H9 (cell line): ENCODE data around the gene ZNF335. TPM values are rescaled to one million over a fixed set of nuclear protein-coding genes. Genes with fewer than 3 reads are reported as not detected.

Source experiments
- DNase-seq: peaks from one replicate; pipeline ENCODE4 v3.0.0-alpha.2; 2017
- H2AFZ ChIP-seq: one replicate; pipeline ENCODE4 v1.6.1; 2013; ENCODE audit warnings: mild to moderate bottlenecking, low read length, control low read depth, moderate library complexity
- H2AK5ac ChIP-seq: 2 replicates; pipeline ENCODE4 v1.6.1; 2013; ENCODE audit warnings: low read length, control low read depth, mixed read lengths; ENCODE audit not compliant: insufficient read length
- H2BK120ac ChIP-seq: one replicate; pipeline ENCODE4 v1.6.1; 2013; ENCODE audit warnings: low read depth, mild to moderate bottlenecking, low read length, control low read depth, inconsistent platforms; ENCODE audit not compliant: poor library complexity, severe bottlenecking
- H2BK12ac ChIP-seq: 2 replicates; pipeline ENCODE4 v1.6.1; 2013; ENCODE audit warnings: low read length, control low read depth, mixed read lengths, low read depth; ENCODE audit not compliant: insufficient read length
- H2BK15ac ChIP-seq: 2 replicates; pipeline ENCODE4 v1.6.1; 2013; ENCODE audit warnings: low read depth, low read length, control low read depth
- H2BK20ac ChIP-seq: one replicate; pipeline ENCODE4 v1.6.1; 2013; ENCODE audit warnings: low read depth, mild to moderate bottlenecking, low read length, control low read depth, inconsistent platforms; ENCODE audit not compliant: poor library complexity, severe bottlenecking
- H2BK5ac ChIP-seq: 2 replicates; pipeline ENCODE4 v1.6.1; 2013; ENCODE audit warnings: low read length, control low read depth, mixed read lengths; ENCODE audit not compliant: insufficient read length
- H3K14ac ChIP-seq: 2 replicates; pipeline ENCODE4 v1.6.1; 2013; ENCODE audit warnings: low read length, control low read depth; ENCODE audit not compliant: insufficient read depth
- H3K18ac ChIP-seq: 2 replicates; pipeline ENCODE4 v1.6.1; 2013; ENCODE audit warnings: low read depth, mild to moderate bottlenecking, mixed read lengths, low read length, control low read depth; ENCODE audit not compliant: insufficient read length
- H3K23ac ChIP-seq: 2 replicates; pipeline ENCODE4 v1.6.1; 2013; ENCODE audit warnings: low read length, control low read depth, mixed read lengths, low read depth; ENCODE audit not compliant: insufficient read length
- H3K23me2 ChIP-seq: 2 replicates; pipeline ENCODE4 v1.6.1; 2013; ENCODE audit warnings: low read depth, mild to moderate bottlenecking, mixed read lengths, low read length, control low read depth; ENCODE audit not compliant: insufficient read length, poor library complexity, severe bottlenecking
- H3K27ac ChIP-seq: 2 replicates; pipeline ENCODE4 v1.5.1; 2013; ENCODE audit warnings: low read length, control low read depth, mixed read lengths, low read depth; ENCODE audit not compliant: insufficient read length
- H3K27me3 ChIP-seq: 2 replicates; pipeline ENCODE4 v1.6.1; 2013; ENCODE audit warnings: low read length, control low read depth, inconsistent platforms; ENCODE audit not compliant: insufficient read depth
- H3K4ac ChIP-seq: 2 replicates; pipeline ENCODE4 v1.6.1; 2013; ENCODE audit warnings: low read depth, mild to moderate bottlenecking, control low read depth, inconsistent platforms, low read length, moderate library complexity
- H3K4me1 ChIP-seq: 2 replicates; pipeline ENCODE4 v1.6.1; 2013; ENCODE audit warnings: low read length, control low read depth, inconsistent platforms; ENCODE audit not compliant: insufficient read depth
- H3K4me2 ChIP-seq: 2 replicates; pipeline ENCODE4 v1.6.1; 2013; ENCODE audit warnings: low read length, control low read depth, mixed read lengths; ENCODE audit not compliant: insufficient read length, insufficient read depth
- H3K56ac ChIP-seq: 2 replicates; pipeline ENCODE4 v1.6.1; 2013; ENCODE audit warnings: low read depth, mild to moderate bottlenecking, mixed read lengths, low read length, control low read depth; ENCODE audit not compliant: insufficient read length
- H3K79me1 ChIP-seq: 2 replicates; pipeline ENCODE4 v1.6.1; 2013; ENCODE audit warnings: low read depth, mild to moderate bottlenecking, moderate library complexity, low read length, control low read depth, inconsistent platforms; ENCODE audit not compliant: insufficient read depth, poor library complexity, severe bottlenecking
- H3K79me2 ChIP-seq: 2 replicates; pipeline ENCODE4 v1.6.1; 2013; ENCODE audit warnings: low read length, control low read depth, inconsistent platforms; ENCODE audit not compliant: insufficient read depth
- H3K9ac ChIP-seq: 2 replicates; pipeline ENCODE4 v1.6.1; 2013; ENCODE audit warnings: low read length, control low read depth, mixed read lengths; ENCODE audit not compliant: insufficient read length; ENCODE audit errors: extremely low read depth
- H3K9me3 ChIP-seq: one replicate; pipeline ENCODE4 v1.6.1; 2013; ENCODE audit warnings: low read depth, low read length, inconsistent platforms; ENCODE audit not compliant: control insufficient read depth
- H3T11ph ChIP-seq: one replicate; pipeline ENCODE4 v1.6.1; 2013; ENCODE audit warnings: mild to moderate bottlenecking, low read length, control low read depth, inconsistent platforms
- H4K20me1 ChIP-seq: one replicate; pipeline ENCODE4 v1.6.1; 2013; ENCODE audit not compliant: control insufficient read depth, insufficient read length, insufficient read depth
- H4K5ac ChIP-seq: 2 replicates; pipeline ENCODE4 v1.6.1; 2013; ENCODE audit warnings: low read depth, mild to moderate bottlenecking, mixed read lengths, low read length, control low read depth; ENCODE audit not compliant: insufficient read length
- H4K8ac ChIP-seq: replicated peaks from 2 replicates; pipeline ENCODE4 v1.6.1; 2013; ENCODE audit warnings: low read length, control low read depth, mixed read lengths, low read depth; ENCODE audit not compliant: insufficient read length
- H4K91ac ChIP-seq: 2 replicates; pipeline ENCODE4 v1.6.1; 2013; ENCODE audit warnings: low read depth, mild to moderate bottlenecking, moderate library complexity, mixed read lengths, low read length, control low read depth; ENCODE audit not compliant: insufficient read length
- H3K27ac Mint-ChIP-seq, 3 experiments: 2 replicates in 2 of 3; 3 replicates in 1 of 3; pipeline ENCODE4 v1.8.0; 2020 to 2021; ENCODE audit warnings: mixed read lengths in 3 of 3, mild to moderate bottlenecking in 1 of 3, moderate library complexity in 1 of 3
- H3K27me3 Mint-ChIP-seq: 2 replicates; pipeline ENCODE4 v1.8.0; 2021; ENCODE audit warnings: low read depth, mild to moderate bottlenecking, moderate library complexity, mixed read lengths
- H3K36me3 Mint-ChIP-seq, 3 experiments: 2 replicates in 2 of 3; 3 replicates in 1 of 3; pipeline ENCODE4 v1.8.0; 2020 to 2021; ENCODE audit warnings: low read depth in 3 of 3, mixed read lengths in 3 of 3; ENCODE audit not compliant: insufficient read depth in 1 of 3
- H3K4me1 Mint-ChIP-seq, 2 experiments: 2 replicates each; pipeline ENCODE4 v1.8.0; 2020; ENCODE audit warnings: mixed read lengths in 2 of 2
- H3K4me3 Mint-ChIP-seq, 2 experiments: 2 replicates in 1 of 2; 3 replicates in 1 of 2; pipeline ENCODE4 v1.8.0; 2020 to 2021; ENCODE audit warnings: mild to moderate bottlenecking in 2 of 2, mixed read lengths in 2 of 2, moderate library complexity in 1 of 2
- H3K9me3 Mint-ChIP-seq, 2 experiments: 2 replicates in 1 of 2; 3 replicates in 1 of 2; pipeline ENCODE4 v1.8.0; 2020; ENCODE audit warnings: mild to moderate bottlenecking in 2 of 2, mixed read lengths in 2 of 2, moderate library complexity in 1 of 2
- WGBS: extraction: QIAGEN DNeasy Blood & Tissue Kit; methylation state at CpG from one replicate; pipeline ENCODE4 v1.1.7; 2013; ENCODE audit warnings: missing lambda C conversion rate, low lambda C conversion rate, mixed read lengths; ENCODE audit not compliant: insufficient read length; ENCODE audit errors: extremely low coverage; 5-methylcytosine and 5-hydroxymethylcytosine counted together
- total RNA-seq: library from RNA; stranded (reverse); gene quantifications from 2 replicates; pipeline ENCODE4 v1.2.1, GENCODE V29; 2021
- TF ChIP-seq, protein P1 (sequence below): fragments of 200-600 bp; sonication (generic); conservative IDR thresholded peaks from 3 replicates; pipeline ENCODE4 v1.8.0; 2021; ENCODE audit warnings: antibody characterized with exemption, mild to moderate bottlenecking

ZNF335 gene
- total RNA-seq, 1 experiment from 2014 or later, result 21.1 TPM

DNA sequence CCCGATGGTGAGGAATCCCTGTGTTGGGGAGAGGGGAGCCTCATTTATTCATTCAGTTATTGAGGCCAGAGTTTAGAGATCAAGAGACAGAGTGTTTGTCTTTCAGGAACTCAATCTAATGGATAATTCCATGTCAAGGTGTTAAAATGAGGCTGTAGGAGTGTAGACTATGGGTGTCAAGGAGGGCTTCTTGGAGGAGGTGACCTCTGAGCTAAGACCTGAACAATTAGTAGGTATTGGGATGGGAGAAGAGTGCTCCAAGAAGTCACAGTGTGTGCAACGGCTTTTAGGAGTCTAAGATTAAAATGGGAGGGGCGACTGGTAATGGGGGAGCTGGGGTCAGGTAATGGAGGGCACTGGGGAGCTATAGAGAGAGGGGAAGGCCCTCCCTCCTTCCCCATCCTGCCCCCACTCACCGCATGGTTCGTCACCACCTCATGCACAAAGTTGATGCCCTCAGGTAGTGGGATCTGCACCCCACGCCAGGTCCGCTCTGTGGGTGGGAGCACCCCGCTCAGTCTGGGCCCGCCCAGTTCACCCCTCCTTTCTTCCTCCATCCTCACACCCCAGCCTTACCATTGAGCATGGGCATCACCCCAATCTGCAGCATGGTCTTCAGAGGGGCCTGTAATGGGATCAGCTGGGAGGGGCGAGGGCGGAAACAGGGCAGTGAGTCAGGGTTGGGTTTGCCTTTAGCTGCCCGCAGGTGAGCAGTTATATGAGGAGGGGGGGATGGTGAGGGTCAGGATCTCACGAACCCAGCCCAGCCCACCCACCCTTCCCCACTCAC lies 72.8 kb downstream of the ZNF335 start:
- no peak overlapping the region for H3K4me3 Mint-ChIP-seq
- Histone ChIP-seq H2BK12ac (no peak overlapping the region), H4K5ac (no peak overlapping the region), H3K79me2 (no peaks in the 10 kb centered on the region), H2BK15ac (no peak overlapping the region), H3K9ac (no peak overlapping the region), H3K23ac (no peak overlapping the region), H3K9me3 (no peaks in the 10 kb centered on the region), H3K18ac (no peak overlapping the region), H3K79me1 (no peaks in the 10 kb centered on the region), H2AK5ac (no peak overlapping the region), H3K27ac (no peak overlapping the region), H4K8ac (no peak overlapping the region), H3K27me3 (no peaks in the 10 kb centered on the region), H4K20me1 (no peaks in the 10 kb centered on the region), H2BK20ac (no peak overlapping the region), H3K4me2 (no peak overlapping the region), H3K14ac (no peak overlapping the region), H2BK5ac (no peak overlapping the region), H2BK120ac (no peak overlapping the region), H3K4me1 (no peaks in the 10 kb centered on the region), H3T11ph (no peak overlapping the region), H2AFZ (no peak overlapping the region), H3K4ac (no peak overlapping the region), H4K91ac (no peak overlapping the region), H3K56ac (no peak overlapping the region), H3K23me2 (no peaks in the 10 kb centered on the region)
- no peaks in the 10 kb centered on the region; the same call in 1 of the 2 replicates for H3K27me3 Mint-ChIP-seq
- TF ChIP-seq, protein P1, sequence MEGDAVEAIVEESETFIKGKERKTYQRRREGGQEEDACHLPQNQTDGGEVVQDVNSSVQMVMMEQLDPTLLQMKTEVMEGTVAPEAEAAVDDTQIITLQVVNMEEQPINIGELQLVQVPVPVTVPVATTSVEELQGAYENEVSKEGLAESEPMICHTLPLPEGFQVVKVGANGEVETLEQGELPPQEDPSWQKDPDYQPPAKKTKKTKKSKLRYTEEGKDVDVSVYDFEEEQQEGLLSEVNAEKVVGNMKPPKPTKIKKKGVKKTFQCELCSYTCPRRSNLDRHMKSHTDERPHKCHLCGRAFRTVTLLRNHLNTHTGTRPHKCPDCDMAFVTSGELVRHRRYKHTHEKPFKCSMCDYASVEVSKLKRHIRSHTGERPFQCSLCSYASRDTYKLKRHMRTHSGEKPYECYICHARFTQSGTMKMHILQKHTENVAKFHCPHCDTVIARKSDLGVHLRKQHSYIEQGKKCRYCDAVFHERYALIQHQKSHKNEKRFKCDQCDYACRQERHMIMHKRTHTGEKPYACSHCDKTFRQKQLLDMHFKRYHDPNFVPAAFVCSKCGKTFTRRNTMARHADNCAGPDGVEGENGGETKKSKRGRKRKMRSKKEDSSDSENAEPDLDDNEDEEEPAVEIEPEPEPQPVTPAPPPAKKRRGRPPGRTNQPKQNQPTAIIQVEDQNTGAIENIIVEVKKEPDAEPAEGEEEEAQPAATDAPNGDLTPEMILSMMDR, result no peak
- H3K4me1 Mint-ChIP-seq, result no peaks in the 10 kb centered on the region
- DNase-seq, result no peak
- H3K36me3 Mint-ChIP-seq, result peaks cover 28 to 54% (median 54%) of the 10 kb centered on the region in 3 experiments
- no CpG with 5 or more reads among the region's 13 CpGs for WGBS
- H3K27ac Mint-ChIP-seq, result no peak overlapping the region
- no peaks in the 10 kb centered on the region for H3K9me3 Mint-ChIP-seq

Other genes starting within 250 kb of the ZNF335 start
- not detected in 2 replicates for gene SPINT4, start 249.9 kb downstream of the ZNF335 start, total RNA-seq
- 0.35 TPM in 1 of 2 replicates, not detected in the other for gene WFDC3, start 180.3 kb downstream of the ZNF335 start, total RNA-seq
- gene DNTTIP1, start 180.2 kb downstream of the ZNF335 start, total RNA-seq, result 35.5 and 36.3 TPM in 2 replicates
- gene UBE2C, start 159.6 kb downstream of the ZNF335 start, total RNA-seq, result 254 and 268 TPM in 2 replicates
- gene TNNC2, start 144.9 kb downstream of the ZNF335 start, total RNA-seq, result 3.1 and 4.6 TPM in 2 replicates
- gene SNX21, start 138.4 kb downstream of the ZNF335 start, total RNA-seq, result 18.9 and 20.5 TPM in 2 replicates
- gene ACOT8, start 114.8 kb downstream of the ZNF335 start, total RNA-seq, result 26.7 and 30.3 TPM in 2 replicates
- 8.0 and 8.2 TPM in 2 replicates for gene ZSWIM3, start 114.6 kb downstream of the ZNF335 start, total RNA-seq
- 12.0 and 13.0 TPM in 2 replicates for gene ZSWIM1, start 91.0 kb downstream of the ZNF335 start, total RNA-seq
- 1.8 and 2.4 TPM in 2 replicates for gene SPATA25, start 84.6 kb downstream of the ZNF335 start, total RNA-seq
- gene NEURL2, start 81.0 kb downstream of the ZNF335 start, total RNA-seq, result 5.4 and 5.8 TPM in 2 replicates
- gene CTSA, start 80.9 kb downstream of the ZNF335 start, total RNA-seq, result 59.6 and 64.4 TPM in 2 replicates
- 61.4 and 62.5 TPM in 2 replicates for gene PLTP, start 60.0 kb downstream of the ZNF335 start, total RNA-seq
- 26.6 and 26.8 TPM in 2 replicates for gene PCIF1, start 37.5 kb downstream of the ZNF335 start, total RNA-seq
- gene MMP9, start 36.7 kb upstream of the ZNF335 start, total RNA-seq, result 2.0 and 2.7 TPM in 2 replicates
- gene SLC12A5, start 57.0 kb upstream of the ZNF335 start, total RNA-seq, result 7.3 and 8.7 TPM in 2 replicates
- 55.7 and 60.1 TPM in 2 replicates for gene NCOA5, start 117.8 kb upstream of the ZNF335 start, total RNA-seq
- 7.8 and 8.6 TPM in 2 replicates for gene CD40, start 146.1 kb upstream of the ZNF335 start, total RNA-seq